Smooth muscle cell (in vitro differentiated cells): ENCODE results near the gene SLC35B2. TPM values are rescaled to one million over a fixed set of nuclear protein-coding genes. Genes with fewer than 3 reads are reported as not detected.

Source experiments
- DNase-seq: peaks from one replicate; lab custom pipeline; 2025; ENCODE audit not compliant: unreplicated experiment; lab: John Stamatoyannopoulos, UW
- H2AFZ ChIP-seq: fragments of 200-600 bp; sonication (generic); 2 replicates; pipeline ENCODE4 v1.6.0; 2016; ENCODE audit warnings: antibody characterized with exemption, low read depth, mild to moderate bottlenecking
- H3F3A ChIP-seq: fragments of 200-600 bp; sonication (generic); 2 replicates; pipeline ENCODE4 v1.6.0; 2017; ENCODE audit warnings: antibody characterized with exemption, low read depth
- H3K27ac ChIP-seq: fragments of 200-600 bp; sonication (generic); 2 replicates; pipeline ENCODE4 v1.5.1; 2016; ENCODE audit warnings: low read depth, mild to moderate bottlenecking
- H3K27me3 ChIP-seq: fragments of 200-600 bp; sonication (generic); 2 replicates; pipeline ENCODE4 v1.6.1; 2016; ENCODE audit warnings: low read depth, mild to moderate bottlenecking
- H3K36me3 ChIP-seq: fragments of 200-600 bp; sonication (generic); 2 replicates; pipeline ENCODE4 v1.5.1; 2016; ENCODE audit warnings: low read depth
- H3K4me1 ChIP-seq: fragments of 200-600 bp; sonication (generic); 2 replicates; pipeline ENCODE4 v1.5.1; 2016; ENCODE audit warnings: low read depth
- H3K4me2 ChIP-seq: fragments of 200-600 bp; sonication (generic); 2 replicates; pipeline ENCODE4 v1.6.0; 2016; ENCODE audit warnings: mild to moderate bottlenecking
- H3K4me3 ChIP-seq: fragments of 200-600 bp; sonication (generic); 2 replicates; pipeline ENCODE4 v1.5.1; 2016; ENCODE audit warnings: mild to moderate bottlenecking
- H3K79me2 ChIP-seq: fragments of 200-600 bp; sonication (generic); 2 replicates; pipeline ENCODE4 v1.6.0; 2016; ENCODE audit warnings: low read depth, mild to moderate bottlenecking
- H3K9ac ChIP-seq: fragments of 200-600 bp; sonication (generic); 2 replicates; pipeline ENCODE4 v1.6.0; 2016; ENCODE audit warnings: low read depth
- H3K9me3 ChIP-seq: fragments of 200-600 bp; sonication (generic); replicated peaks from 2 replicates; pipeline ENCODE4 v1.5.1; 2016; ENCODE audit warnings: low read depth
- H4K20me1 ChIP-seq: fragments of 200-600 bp; sonication (generic); 2 replicates; pipeline ENCODE4 v1.6.0; 2016; ENCODE audit warnings: low read depth
- WGBS: methylation state at CpG from one replicate; pipeline ENCODE4 v1.1.7; 2016; ENCODE audit warnings: low lambda C conversion rate; 5-methylcytosine and 5-hydroxymethylcytosine counted together
- polyA plus RNA-seq: library from polyadenylated mRNA; unstranded; fragments of >200 nt; fragmentation: Nextera tagmentation; extraction: Ambion mirVana; gene quantifications from 2 replicates; pipeline ENCODE4 v1.2.1, GENCODE V29; 2016
- total RNA-seq: library from RNA; depleted of rRNA; stranded (reverse); fragments of >200 nt; gene quantifications from 2 replicates; pipeline ENCODE4 v1.2.3, GENCODE V29; 2014
- TF ChIP-seq, protein P1 (sequence below): fragments of 200-600 bp; sonication (generic); IDR thresholded peaks from 2 replicates; pipeline ENCODE4 v1.5.1; 2017; ENCODE audit warnings: borderline replicate concordance, mild to moderate bottlenecking, antibody characterized with exemption; ENCODE audit not compliant: insufficient read depth, poor library complexity, severe bottlenecking

Gene SLC35B2
- total and polyA plus RNA-seq, 2 experiments from 2014 or later: 68.6 to 112 TPM

DNA sequence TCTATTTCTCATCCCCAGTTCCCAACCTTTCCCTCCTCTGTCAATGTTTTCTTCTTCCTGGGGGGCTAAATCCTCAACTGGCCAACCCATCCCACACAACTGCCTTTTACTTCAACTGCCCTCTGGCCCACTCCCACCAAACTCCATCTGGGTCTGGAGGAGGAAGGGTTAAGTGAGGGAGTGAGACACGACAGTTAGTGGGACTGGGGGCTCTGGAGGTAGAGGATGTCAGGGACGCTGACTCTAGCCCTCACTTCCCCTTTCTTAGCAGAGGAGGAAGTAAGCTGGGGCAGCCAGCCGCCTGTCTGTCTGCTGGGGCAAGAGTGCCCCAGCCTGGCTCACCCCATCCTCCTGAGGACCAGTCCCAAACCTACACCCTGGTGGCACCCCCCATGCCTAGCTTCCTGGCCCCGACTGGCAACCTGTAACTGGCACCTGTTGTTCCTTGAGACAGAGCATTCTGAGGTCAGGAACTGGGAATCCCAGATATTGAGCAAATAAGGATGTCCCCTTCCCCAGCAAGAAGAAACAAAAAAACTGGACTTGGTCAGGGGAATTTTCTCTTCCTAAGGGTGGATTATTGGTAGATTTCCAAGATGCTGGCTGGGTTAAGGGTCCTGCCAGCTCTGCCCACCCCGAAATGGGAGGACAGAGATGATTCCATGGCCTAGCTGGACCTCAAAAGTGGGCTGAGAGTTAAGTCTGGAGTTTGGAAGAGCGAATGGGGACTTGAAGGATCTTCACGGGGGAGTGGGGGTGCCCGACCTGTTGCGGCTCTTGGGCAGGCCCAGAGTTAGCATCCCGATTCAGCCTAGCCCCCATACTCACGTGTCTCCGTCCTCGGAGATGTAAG, 7.1 kb upstream of the SLC35B2 start:
- no peaks in the 10 kb centered on the region for H3F3A ChIP-seq
- no peak for DNase-seq
- H3K27ac ChIP-seq: peak overlapping the region; percentile 79
- TF ChIP-seq, protein P1, sequence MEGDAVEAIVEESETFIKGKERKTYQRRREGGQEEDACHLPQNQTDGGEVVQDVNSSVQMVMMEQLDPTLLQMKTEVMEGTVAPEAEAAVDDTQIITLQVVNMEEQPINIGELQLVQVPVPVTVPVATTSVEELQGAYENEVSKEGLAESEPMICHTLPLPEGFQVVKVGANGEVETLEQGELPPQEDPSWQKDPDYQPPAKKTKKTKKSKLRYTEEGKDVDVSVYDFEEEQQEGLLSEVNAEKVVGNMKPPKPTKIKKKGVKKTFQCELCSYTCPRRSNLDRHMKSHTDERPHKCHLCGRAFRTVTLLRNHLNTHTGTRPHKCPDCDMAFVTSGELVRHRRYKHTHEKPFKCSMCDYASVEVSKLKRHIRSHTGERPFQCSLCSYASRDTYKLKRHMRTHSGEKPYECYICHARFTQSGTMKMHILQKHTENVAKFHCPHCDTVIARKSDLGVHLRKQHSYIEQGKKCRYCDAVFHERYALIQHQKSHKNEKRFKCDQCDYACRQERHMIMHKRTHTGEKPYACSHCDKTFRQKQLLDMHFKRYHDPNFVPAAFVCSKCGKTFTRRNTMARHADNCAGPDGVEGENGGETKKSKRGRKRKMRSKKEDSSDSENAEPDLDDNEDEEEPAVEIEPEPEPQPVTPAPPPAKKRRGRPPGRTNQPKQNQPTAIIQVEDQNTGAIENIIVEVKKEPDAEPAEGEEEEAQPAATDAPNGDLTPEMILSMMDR: no peak
- H3K27me3 ChIP-seq: peaks cover 13% of the 10 kb centered on the region
- peak overlapping the region; percentile 89 for H3K9ac ChIP-seq
- H3K4me2 ChIP-seq: peak overlapping the region; percentile 98
- H3K9me3 ChIP-seq: no peaks in the 10 kb centered on the region
- peak overlapping the region; percentile 63 for H2AFZ ChIP-seq
- H4K20me1 ChIP-seq: peaks cover 13% of the 10 kb centered on the region
- H3K4me1 ChIP-seq: peaks cover 25% of the 10 kb centered on the region
- no peaks in the 10 kb centered on the region for H3K36me3 ChIP-seq
- H3K4me3 ChIP-seq: peak overlapping the region; percentile 96
- H3K79me2 ChIP-seq: peaks cover 16% of the 10 kb centered on the region
- 17% methylated on average over 13 of the region's 13 CpGs for WGBS

DNA sequence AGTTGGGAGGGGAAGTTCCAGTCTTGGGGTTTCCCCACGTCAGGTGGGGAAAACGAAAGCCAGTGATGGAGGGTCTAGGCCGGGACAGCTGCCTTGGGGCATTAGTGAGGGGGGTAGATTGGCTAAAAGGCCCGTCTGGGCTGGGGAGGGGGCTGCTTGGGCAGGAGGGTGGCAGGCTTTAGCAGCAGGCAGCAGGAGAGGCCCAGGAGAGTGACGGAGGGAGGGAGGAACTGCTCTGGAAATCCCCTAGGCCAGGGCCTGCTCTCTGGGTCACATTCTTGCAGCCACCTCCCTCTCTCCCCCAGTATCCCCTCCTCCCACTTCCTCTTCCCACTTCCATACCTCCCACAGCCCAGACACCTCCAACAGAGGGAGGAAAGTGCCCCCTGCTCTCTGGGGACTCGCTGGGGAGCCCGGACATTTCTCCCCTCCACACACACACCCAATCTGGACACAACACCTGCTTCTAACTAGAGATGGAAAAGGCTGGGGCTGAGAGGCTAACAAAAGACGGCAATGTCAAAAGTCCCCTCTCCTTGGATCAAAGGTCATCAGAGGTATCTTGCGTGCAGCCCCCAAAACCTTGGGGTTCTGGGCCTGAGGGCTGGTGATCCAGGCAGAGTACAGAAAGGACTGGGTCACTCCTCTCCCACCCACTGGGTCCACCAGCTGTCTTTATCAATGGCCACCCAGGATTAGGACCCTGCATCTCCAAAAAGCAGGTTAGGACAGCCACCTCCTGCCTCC, 6.2 kb upstream of the SLC35B2 start:
- Histone ChIP-seq H3K27ac (peak overlapping the region; percentile 42), H3F3A (no peaks in the 10 kb centered on the region), H3K4me2 (peak overlapping the region; percentile 98), H2AFZ (no peak overlapping the region), H3K9me3 (no peaks in the 10 kb centered on the region), H3K27me3 (peaks cover 4% of the 10 kb centered on the region), H3K4me3 (peak overlapping the region; percentile 96), H3K4me1 (peaks cover 24% of the 10 kb centered on the region), H3K9ac (peak overlapping the region; percentile 35), H3K79me2 (peaks cover 16% of the 10 kb centered on the region), H3K36me3 (no peaks in the 10 kb centered on the region), H4K20me1 (peaks cover 13% of the 10 kb centered on the region)
- TF ChIP-seq, protein P1: no peak
- 70% methylated on average over 8 of the region's 9 CpGs for WGBS
- no peak for DNase-seq

DNA sequence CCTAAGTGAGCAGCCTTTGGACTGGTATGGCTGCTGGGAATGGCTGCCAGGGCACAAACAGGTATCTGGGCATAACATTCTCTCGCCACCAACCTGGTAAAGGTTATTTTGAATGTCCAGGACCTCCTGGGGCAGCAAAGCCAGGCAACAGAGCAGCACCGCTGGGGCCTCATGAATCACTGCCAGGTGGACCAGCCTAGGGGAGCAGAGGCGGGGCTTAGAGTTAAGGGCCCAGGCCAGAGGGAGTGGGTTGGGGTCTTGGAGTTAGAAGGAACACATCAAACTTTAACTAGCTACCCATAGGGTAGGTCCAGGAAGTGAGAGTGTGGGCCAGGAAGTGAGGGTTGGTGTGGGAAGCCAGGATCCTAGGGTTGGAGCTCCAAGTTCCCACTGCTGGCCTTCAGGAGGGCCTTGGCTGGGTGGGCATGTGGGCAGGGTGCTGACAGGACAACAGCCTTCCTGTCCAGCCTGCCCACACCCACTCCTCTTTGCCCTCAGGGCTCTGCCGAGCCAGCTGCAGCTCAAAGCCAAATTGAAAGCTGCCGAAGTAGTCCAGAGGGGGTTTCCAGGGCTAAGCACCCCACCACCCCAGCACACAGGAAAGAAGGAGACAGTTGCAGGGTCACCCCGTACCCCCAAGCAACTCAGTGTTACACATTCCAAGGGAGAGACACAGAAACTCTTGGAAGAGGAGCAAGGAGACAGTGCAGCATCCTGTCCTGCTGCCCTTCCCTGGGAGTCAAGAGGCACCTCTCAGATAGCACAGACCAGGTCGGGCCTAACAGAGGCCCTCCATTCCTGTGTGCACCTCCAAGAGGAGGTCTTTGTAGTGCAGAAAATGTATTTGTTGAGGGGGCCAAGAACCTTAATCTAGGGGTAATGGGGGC, 5.4 kb upstream of the SLC35B2 start:
- Histone ChIP-seq H3F3A (peaks cover 7% of the 10 kb centered on the region), H3K9me3 (no peaks in the 10 kb centered on the region), H4K20me1 (peaks cover 13% of the 10 kb centered on the region), H3K4me3 (peak overlapping the region; percentile 96), H3K36me3 (no peaks in the 10 kb centered on the region), H3K4me2 (peak overlapping the region; percentile 98), H3K27ac (peak overlapping the region; percentile 42), H3K4me1 (peaks cover 25% of the 10 kb centered on the region), H3K79me2 (peaks cover 16% of the 10 kb centered on the region), H2AFZ (no peak overlapping the region), H3K9ac (peak overlapping the region; percentile 28), H3K27me3 (no peaks in the 10 kb centered on the region)
- TF ChIP-seq, protein P1: no peak
- WGBS: 84% methylated on average over 7 of the region's 7 CpGs
- no peak for DNase-seq
